Suppressor macrophage treated with lipopolysaccharide for 4 hours (primary cell): ENCODE results near the gene SETMAR.
"Not testable (repeated sequence)": the region's sequence is repeated elsewhere in the genome, so short reads cannot be mapped to it uniquely, and the experiment has no call there.

Experiments used
- DNase-seq: peaks from one replicate; pipeline ENCODE4 v3.0.0-alpha.2; 2020

SETMAR gene

DNA sequence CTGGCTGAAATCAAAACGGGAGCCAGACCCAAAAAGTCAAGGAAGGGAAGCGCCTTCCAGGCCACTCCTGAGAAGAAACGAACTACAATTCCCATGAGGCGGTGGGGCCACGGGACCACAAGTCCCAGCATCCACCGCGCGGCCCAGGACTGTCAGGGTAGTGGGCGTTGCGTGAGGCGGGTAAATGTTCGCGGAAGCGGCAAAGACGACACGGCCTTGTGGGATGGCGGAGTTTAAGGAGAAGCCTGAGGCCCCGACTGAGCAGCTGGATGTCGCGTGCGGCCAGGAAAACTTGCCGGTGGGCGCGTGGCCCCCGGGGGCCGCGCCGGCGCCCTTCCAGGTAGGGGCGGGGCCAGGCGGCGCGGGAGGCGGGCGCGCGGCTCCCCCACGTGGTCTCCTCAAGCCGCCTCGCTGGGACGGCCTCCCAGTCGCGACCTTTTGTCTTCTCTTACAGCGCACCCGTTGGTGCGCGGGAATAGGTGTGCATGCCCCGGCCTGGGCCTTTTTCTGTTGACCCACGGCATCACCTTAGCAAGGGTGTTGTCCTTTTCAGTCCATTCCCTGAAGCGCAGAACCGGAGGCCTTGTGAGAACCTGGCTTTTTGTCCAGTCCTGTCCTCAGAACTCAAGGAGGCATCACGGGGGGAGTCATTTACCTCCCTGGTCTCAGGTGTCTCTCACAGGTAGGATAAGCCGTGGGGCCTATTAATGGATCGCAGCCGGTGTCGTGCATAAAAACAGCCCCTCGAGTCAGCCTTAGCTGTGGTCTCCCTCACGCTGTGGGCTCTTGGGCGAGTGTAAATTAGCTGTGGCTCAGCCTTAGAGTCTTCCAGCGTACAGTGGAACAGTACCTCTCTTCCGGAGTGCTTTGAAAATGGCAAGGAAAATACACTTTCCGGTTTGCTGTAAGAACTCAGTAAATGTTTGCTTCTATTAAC lies at the start of gene SETMAR:
Gene SETMAR (plus strand): TSS at position 183 of the 937 bp plus-strand sequence. CDS start 2 bp downstream, at position 185.
- peak; percentile 89 for DNase-seq

DNA sequence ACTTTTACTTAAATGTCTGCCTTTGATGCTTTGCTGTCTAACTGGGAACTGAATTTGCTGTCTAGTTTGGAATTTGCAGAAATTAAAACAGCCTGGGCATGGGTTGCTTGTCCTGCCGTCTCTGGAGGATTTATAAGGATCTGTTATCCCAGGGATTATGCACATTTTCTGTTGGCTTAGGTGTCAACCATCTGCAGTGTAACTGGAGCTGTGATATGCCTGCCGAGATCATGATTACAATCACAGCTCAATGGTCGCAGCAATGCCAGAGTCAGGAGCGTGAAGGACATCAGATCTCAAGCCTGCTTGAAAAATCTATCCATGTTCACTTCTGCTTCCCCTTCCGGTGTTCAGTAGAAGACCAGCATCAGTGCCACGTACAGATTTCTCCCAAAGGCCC lies 41.8 kb upstream of the SETMAR start:
- no peak for DNase-seq

DNA sequence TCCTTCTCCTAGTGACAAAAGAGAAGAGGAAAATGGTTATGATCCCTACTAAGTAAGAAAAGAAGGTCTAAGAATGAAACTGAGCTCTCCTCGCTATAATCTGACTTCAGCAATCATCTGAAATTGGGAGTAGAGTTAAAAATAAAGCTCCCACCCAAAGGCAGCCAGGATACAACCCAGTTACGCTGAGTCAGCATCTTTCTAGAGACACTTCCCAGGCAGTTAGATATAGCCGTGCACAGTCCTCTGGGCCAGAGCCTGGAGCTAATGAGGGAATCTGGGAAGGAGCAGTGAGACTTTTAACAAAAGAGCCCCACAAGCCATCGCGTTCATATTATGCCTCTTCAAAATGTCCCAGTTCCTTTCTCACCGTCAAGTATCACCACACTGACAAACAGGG lies 39.1 kb upstream of the SETMAR start:
- no peak for DNase-seq

DNA sequence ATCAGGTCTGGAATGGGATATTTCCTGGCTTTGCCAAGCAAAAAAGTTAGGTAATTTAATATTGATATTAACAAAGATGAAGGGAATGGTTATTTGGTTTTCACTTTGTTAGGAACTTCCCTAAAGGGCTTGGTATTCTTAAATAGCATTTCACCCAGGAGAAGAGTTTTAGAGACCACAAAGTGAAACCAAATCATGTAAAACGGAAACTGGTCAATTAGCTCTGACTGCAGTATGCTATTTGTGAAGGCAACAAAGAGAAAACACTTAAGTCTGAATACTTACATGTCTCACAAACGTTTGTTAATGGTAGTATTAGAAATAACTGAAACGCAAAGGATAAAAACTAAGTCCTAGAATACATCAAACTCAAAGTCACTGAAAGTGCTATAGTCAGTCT lies 32.4 kb upstream of the SETMAR start:
- DNase-seq: peak; percentile 48

DNA sequence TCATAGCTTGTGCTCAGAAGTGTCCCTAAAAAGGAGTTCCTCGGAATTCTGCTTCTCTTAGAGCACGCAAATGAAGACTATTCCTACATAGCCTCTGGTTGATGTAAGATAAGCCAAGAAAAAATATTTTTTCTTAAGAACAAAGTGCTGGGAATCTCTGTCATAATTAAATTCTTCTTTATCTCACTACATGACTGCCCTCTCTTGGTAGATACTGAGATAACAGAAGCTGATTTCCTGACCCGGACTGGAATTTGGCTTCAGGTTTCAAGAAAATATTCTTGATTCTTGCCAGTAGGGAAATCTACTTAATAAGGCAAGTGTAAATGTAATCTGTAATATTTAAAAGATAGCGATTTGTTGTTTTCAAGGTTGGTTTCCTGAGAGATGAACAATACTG lies 31.3 kb upstream of the SETMAR start:
- peak; percentile 51 for DNase-seq

DNA sequence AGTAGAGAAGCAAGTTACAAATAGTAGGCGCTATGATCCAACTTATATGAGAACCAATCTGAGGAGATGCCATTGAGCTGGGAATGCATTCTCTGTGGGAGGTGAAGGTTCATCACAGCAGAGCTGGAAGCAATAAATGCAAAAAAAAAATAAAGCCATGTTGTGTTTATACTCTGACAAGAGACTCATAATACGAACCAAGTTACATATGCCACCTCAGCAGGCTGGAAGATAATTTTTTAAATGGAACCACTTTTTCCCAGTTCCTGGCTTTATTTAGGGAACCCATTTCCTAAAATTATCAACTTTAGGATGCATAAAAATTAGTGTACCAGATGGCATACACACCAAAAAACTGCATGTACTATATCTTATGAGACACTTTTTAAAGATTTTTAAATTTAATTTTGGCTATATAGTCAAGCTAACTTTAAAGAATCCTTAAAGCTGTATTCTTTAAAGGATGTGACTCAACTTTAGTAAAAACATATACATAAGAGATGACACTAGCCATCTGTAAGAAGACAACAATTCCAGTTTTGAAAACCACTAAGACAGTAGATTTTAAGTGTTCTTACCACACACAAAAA lies 23.6 kb upstream of the SETMAR start:
- no peak for DNase-seq

DNA sequence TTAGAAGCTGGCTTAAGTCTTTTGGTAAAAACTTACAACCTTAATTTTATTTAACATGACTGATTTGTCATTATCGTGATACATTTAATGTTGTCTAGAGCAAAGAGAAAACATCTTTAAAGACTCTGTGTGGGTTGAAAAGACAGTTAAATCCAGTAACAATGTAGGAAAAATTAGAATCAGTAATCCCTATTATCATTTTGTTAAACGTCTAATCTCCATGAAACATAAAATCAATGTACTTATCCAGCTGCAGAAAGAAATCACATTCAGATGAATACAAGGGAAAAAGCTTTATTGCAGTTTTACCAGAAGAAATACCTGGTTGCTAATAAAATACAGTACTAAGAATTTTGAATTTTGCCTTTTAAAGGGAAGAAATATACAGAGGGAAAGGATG lies 21.2 kb upstream of the SETMAR start:
- no peak for DNase-seq

DNA sequence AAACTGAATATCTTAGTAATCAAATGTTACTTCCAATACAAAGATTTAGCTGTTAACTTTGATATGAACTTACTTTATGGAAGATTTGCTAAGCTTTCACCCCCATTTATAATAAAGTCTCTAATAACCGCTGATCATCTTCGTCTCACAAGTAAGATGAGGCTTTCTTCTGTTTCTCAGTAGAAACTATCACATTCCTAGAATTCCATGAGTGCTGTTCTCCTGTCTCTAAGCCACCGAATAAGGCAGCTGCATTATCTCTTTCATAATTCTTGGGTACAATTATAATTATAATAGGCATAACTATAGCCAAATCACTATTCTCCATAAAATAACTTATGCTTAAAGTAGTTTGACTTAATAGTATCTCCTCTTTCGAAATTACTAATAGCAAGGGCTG lies 18.3 kb upstream of the SETMAR start:
- DNase-seq: no peak

DNA sequence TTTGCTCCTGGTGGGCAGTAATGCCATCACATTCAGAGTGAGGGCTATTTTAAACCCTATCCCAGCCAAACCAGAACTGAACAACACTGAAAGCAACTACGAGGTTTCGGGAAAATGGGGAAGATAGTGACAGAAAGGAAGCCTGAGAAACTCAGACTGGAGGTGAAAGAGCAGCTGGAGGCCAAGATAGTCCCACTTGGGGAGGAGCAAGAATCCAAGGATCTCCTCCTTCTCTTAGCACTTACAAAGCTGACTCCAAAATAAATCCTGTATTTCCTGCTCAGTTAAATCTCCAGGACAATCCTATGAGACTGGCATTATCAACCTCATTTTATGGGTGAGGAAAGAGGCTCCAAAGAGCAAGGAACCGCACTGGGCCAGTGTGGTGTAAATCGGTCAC lies 14.1 kb upstream of the SETMAR start:
- no peak for DNase-seq

DNA sequence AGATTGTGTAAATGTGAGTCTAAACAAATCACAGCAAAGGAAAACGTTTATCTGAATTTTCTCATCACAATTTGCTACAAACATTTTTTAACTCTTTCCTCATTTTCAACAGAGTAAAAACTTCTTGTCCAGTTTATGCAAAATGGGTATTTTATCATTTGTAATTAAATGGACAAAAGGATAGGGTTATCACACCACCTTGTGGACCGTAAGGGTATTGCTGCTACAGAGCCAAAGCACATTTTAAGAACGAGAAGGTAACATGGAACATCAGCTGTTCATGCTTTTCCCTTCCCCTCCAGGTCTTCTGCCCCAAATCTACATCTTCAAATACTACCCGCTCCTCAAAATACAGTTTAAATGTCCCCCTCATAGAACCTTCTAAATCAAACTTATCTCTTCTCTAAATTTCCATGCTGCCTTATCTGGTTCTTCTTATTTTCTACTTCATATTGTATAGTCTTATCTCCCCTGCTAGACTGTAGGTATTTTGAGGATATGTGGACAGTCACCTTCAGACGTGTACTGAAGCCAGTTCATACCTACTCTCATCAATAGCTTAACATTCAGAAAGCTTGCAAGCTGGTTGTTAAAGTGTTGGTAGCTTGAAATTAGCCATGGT lies 12.8 kb upstream of the SETMAR start:
- peak; percentile 61 for DNase-seq

DNA sequence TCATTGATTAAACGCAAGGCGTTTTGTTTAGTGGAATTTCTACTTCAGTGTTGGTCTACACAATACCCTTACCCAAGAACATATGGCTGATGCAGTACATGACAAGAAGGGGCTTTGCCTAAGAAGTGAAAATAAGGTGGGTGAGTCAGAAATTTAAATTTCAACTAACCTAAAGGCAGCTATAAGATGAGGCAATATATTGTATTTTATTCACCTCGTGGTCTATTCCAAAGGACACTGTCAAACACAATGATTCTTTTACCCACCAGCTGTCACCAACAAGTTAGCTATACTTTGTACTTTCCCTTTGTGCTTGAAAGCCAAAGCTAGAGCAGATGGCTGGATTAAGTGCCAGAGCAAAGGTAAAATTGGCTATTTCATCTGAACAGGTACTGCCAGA lies 10.9 kb upstream of the SETMAR start:
- no peak for DNase-seq

DNA sequence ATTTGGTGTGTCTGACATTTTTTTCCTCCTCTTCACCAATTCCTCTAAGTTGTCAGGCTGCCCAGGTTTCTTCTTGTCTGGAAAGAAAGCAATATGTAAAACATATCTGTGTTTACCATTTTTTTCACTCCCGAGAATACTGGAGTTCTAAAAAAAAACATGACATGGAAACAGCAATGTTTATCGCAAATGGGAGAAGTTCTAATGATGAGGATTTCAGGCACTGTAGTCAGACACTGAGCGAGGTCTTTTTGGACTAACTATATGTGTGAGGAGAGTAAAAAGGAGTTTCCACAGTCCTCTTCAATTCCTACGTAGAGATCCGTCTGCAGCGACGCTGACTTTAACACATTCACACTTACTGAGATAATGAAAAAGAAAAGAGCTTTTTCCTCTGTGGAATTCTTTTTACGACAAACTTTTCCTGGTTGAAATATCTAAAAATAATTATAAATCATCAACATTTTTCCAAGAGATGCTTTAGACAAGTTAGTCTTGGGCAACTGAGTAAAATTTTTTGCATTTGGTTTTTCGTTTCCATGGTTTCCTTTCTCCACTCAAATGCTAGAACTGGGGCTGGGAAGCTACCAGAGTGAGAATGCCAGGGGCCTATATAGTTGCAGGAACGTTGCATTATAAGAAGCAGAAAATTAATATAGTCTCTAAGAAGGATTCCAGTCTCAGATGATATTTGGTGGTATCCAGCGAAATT lies 8.4 kb upstream of the SETMAR start:
- DNase-seq: no peak

DNA sequence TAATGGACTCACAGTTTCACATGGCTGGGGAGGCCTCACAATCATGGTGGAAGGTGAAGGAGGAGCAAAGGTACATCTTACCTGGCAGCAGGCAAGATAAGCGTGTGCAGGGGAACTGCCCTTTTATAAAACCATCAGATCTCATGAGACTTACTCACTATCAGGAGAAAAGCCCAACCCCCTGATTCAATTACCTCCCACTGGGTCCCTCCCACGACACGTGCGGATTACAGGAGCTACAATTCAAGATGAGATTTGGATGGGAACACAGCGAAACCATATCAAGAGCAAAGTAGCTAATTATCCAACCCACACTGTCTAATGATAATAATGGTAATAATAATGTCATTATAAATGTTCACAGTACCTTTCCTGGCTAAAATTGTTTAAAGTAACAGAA lies 6.7 kb upstream of the SETMAR start:
- not testable (repeated sequence) for DNase-seq

DNA sequence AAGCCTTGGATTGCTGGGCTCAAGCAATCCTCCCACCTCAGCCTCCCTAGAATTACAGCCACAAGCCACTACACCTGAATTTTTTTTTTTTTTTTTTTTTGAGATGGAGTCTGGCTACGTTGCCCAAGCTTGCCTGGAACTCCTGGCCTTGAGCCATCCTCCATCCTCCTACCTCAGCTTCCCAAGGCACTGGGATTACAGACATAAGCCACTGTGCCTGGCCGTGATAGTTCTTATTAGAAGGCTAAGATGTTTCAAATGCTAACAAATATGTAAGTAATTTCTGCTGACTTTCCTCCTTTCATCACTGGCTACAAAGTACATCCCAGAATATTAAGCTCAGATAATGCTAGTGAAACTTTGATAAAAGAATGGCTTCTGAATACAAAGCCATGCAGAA lies 5.7 kb upstream of the SETMAR start:
- DNase-seq: no peak

DNA sequence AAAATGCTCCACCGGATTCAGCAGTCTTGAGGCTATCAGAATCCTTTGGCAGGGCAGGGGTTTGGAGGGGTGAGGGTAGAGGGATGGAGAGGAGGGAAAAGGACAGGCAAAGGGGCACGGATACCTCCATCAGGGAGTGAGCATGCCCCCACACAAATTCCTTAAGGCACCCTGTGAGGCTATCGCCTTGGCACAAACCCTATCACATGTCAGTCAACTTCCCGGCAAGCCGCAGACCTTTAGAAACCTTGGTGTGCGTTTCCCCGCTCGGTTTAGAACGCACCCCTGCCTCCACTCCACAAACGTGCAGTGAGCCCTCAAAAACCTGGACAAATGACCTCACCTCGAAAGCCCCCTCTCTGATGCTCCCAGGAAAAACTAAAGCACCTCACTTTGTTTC lies 422 bp upstream of the SETMAR start:
- no peak for DNase-seq

DNA sequence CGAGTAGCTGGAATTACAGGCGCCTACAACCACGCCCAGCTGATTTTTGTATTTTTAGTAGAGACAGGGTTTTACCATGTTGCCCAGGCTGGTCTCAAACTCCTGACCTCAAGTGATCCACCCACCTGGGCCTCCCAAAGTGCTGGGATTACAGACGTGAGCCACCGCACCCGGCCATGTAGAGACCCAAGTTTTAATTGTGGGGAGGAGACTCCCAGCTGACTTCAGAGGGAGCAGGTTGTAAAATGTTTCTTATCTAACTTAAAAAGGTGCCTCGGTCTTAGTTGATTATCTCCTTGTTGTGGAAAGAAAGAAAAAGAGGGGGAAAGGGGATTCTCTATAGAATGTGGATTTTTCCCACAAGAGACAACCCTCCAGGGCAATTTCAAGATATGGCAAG lies 2.0 kb downstream of the SETMAR start:
- DNase-seq: not testable (repeated sequence)

DNA sequence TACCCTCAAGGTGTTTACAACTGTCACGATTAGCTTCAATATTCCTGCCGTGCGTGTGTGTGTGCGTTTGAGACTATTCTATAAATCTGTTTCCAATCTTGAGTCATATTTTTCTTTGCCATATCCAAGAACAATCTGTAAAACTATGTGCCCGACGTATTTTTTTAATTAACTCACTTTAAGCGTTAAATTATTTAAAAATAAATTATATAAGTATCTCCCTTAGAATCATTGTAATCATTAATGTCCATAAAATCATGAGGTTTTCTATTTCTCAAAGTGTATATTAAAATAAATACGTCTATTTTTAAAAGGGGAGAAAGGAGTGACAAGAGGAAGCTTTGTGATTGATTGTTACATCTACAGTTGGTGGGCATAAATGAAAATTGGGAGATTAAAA lies 2.9 kb downstream of the SETMAR start:
- no peak for DNase-seq

DNA sequence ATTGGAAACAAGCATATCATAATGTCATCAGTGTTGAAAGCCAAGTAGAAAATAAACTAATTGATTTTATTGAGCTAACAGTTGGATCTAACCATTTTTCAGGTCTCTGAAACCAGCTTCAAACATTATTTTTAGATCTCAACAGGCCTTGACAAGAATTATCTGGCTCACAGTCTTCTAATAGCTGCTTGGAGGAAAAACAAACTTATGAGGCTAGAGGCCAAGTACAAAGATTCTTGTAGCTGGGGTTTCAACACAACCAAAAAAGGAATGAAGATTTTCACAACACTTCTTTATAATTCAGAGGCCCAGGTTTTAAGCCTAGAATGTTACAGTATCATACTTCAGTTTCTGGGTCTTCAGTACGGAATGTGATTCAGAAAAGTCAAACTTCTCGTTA lies 3.7 kb downstream of the SETMAR start:
- no peak for DNase-seq

DNA sequence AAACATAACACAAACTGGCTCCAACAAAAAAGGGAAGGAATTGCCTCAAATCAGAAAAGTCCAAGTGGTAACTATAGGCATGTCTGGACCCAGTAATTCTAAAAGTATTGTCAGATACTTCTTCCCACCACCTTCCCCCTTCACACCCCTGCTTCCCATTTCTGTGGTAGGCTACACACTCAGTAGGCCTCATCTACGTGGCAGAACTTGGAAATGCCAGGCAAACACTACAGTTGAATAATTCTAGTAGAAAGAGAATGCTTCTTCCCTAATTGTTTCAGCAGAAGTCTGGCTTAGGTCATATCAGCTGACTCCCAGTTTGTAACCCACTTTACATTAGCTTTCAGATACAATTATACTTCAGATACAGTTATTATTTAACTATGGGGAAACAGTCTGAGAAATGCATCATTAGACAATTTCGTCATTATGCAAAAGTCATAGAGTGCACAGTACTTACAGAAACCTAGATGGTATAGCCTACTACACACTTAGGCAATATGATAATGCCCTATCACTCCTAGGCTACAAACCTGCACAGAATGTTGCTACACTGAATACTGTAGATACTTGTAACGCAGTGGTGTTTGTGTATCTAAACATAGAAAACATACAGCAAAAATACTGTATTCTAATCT lies 6.4 kb downstream of the SETMAR start:
- DNase-seq: peak; percentile 87

DNA sequence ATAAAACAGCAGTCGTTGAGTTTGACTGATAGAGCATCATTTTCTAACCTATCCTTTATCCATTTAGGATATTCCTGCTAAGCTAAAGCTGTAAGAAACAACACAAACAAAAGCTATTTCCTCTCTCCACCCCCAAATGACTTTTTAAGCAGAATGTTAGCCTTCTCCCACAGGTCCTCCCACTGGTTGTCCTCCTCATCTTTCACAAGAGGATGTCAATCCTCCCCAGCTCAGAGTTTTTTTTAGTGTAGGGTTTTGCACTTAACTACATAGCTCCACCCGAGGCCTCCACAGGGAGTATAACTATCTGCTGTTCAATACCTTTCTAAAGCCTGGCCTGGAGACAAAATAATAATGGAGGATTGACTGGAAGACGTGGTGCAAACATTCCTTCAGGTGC lies 7.8 kb downstream of the SETMAR start:
- DNase-seq: peak; percentile 28

DNA sequence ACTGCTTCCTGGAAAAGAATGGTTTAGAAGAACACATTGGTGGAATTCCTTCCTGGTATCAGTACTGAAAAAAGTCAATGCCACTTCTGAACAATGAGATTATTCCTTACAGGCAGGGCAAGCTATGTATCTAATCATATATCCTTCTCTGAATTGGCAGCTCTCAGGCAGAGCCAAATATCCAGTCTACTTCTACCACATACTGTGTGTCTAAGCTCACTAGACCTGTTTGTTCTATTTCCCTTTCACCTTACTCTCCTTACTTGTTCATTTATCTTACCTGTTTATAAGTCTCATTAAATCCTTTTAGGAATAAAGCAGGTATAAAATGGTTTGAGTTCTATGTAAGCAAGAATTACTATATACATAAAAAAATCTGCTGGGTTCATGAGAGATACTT lies 8.3 kb downstream of the SETMAR start:
- DNase-seq: no peak

DNA sequence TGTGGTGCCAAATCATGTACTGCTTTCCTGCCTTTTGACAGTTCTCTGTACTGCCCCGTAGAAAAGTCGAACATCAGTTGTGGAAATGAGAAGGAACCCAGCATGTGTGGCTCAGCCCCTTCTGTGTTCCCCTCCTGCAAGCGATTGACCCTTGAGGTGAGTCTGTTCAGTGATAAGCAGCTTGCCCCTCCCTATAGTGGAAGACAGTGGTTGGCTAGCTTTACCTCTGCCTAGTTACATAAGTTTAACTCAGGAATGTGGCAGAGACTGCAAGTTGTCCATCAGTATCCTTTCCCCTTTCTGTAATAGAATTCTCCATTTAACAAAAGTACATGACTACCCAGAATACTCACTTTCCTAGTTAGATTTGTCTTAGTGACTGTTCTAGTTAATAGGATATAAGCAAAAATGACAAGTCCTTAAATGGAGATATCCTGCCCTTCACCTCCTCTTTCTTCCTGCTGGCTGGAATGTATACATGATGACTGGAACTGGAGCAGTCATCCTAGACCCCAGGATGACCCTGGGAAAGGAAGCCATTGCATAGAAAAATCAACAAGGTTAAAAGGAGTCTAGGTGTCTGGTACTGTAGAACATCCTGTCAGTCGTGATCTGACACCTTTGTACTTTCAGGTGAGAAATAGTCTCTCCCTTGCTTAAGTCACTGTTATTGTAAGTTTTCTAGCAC lies 10.6 kb downstream of the SETMAR start:
- DNase-seq: no peak
